ENCODE measurements around the gene CD248.

DNA sequence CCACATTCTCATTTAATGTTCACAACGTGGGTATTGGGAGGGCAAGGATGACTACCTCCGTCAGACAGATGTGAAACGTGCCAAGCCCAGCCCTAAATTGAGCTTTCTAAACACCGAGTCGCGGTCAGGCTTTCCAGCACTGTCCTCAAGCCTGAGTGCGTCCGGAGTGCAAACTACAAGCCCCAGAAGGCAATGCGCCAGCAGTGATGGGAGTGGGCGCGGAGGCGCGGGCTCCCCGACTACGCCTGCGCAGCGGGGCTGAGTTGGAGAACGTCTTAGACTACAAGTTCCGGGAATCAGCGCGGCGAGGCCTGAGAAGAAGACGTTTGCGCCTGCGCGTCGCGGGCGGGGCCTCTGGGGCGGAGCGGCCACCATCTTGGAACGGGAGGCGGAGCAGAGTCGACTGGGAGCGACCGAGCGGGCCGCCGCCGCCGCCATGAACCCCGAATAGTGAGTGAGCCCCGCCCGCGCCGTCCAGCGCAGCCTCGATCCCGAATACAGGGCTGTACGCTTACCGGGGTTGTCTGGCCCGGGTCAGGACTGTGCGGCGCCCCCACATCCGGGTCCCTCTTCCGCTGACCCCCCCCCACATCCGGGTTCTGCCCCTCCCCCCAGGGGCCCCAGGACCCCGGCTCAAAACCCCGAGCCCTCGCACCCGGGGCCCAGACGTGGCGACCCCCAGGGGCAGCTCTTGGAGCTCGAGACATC, 48.4 kb downstream of the CD248 start, which contains the start of gene RAB1B:
- TF ChIP-seq CTCF (IDR thresholded peaks at IDR 0.05) (peak in 1 of 5 experiments; percentile 29), POLR2A (IDR thresholded peaks at IDR 0.05) (peak; percentile 89 to 94)
